Epidermal melanocyte (primary cell): ENCODE measurements around the gene OCEL1.
"Not testable (repeated sequence)": the region's sequence is repeated elsewhere in the genome, so short reads cannot be mapped to it uniquely, and the experiment has no call there.

Experiments
- DNase-seq: peaks from one replicate; pipeline ENCODE4 v3.0.0; 2011; ENCODE audit warnings: low spot score; ENCODE audit not compliant: insufficient read length

OCEL1 gene

DNA sequence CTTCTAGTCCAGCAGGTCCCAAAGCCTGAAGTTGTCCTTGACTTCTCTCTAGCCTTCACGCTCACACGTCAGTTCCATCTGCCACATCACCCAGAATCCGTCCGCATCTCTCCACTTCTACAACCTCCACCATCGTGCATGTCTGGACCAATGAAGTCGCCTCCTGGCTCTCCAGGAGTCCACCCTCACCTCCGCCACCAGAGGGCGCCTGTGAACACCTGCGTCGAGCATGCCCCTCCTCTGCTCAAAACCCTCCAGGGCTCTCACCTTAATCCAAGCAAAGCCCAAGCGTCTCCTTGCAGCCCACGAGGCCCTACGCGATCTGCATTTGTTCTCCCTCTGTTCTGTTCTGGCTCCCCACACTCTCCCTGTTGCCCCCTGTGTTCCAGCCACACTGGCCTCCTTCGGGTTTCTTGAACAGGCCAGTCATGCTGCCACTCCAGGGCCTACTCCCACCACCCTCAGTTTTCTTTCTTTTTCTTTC lies 34.9 kb downstream of the OCEL1 start:
- peak; percentile 84 for DNase-seq

- DNase-seq = no peak
These were observed 36.5 kb downstream of the OCEL1 start for GRCh38 chr19:17262557-17262956.

DNA sequence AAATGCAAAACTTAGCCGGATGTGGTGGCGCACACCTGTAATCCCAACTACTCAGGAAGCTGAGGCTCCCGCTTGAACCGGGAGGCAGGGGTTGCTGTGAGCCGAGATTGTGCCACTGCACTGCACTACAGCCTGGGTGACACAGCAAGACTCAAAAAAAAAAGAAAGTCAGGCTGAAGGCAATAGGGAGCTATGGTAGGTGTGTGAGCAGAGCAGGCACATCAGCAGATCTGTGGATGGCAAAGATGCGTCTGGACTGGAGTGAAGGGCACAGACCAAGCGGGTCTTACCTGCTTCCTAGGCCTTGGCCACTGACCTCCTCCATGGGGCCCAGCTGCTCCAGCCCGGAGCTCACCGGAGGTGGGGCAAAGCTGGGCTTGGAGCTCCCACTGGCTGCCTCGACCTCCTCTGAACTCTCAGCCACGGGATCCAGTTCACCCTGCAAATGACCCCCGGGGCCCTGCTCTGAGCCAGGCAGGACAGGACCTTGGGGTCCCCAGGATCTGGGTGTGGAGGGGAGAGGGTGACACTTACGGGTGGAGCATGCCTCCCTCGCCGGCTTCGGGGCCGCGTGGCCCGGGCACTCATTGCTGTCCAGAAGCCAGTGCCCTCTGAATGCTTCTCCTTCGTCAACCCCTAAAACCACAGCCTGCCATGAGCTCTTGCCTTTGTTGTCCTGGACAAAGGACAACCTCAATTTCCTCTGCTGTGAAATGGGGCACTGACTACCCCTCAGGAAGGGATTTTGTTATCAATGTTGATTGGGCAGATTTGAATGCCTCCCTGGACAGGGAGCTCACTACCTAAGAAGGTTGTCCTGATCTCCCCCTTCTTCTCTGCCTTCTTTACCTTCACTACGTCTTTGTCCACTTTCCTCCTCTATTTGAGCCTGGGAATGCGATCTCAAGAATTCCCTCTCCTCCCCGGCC lies 38.0 kb downstream of the OCEL1 start:
- no peak for DNase-seq

DNA sequence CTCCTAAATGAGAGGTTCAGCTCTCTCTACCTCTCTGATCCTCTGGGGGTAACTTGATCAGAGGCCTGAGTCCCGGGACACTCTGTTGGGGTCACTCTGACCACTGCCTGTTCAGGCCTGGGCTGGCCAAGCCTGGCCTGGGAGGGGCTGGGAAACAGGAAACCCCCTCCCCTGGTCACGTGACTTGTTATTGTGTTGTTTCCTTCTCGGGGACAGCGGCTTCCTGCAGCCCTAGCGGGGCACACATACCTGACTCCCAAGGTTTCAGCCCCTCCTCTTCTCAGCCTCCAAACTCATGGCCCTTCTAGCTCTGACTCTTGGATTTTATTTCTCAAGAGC lies 38.6 kb downstream of the OCEL1 start, which contains the start of gene USHBP1:
TSS of gene USHBP1 (minus strand) at position 105 of the 339 bp plus-strand sequence. CDS start 446 bp downstream, outside the sequence.
- no peak for DNase-seq

DNA sequence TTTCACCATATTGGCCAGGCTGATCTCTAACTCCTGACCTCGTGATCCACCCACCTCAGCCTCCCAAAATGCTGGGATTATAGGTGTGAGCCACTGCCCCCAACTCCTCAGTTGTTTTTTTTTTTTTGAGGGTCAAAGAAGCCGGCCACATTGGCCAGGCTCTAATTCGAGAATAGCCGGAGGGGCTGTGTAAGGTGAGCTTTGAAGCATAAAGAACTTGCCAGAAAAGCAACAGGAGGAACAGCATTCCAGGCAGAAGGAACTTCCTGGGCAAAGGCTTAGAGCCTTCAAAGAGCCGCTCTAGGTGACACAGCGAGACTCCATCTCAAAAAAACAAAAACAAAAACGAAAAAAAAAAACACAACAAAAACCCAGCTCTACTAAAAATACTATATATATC lies 40.0 kb downstream of the OCEL1 start:
- no peak for DNase-seq

- no peak for DNase-seq
These were observed 40.6 kb downstream of the OCEL1 start for GRCh38 chr19:17266589-17266974.

DNA sequence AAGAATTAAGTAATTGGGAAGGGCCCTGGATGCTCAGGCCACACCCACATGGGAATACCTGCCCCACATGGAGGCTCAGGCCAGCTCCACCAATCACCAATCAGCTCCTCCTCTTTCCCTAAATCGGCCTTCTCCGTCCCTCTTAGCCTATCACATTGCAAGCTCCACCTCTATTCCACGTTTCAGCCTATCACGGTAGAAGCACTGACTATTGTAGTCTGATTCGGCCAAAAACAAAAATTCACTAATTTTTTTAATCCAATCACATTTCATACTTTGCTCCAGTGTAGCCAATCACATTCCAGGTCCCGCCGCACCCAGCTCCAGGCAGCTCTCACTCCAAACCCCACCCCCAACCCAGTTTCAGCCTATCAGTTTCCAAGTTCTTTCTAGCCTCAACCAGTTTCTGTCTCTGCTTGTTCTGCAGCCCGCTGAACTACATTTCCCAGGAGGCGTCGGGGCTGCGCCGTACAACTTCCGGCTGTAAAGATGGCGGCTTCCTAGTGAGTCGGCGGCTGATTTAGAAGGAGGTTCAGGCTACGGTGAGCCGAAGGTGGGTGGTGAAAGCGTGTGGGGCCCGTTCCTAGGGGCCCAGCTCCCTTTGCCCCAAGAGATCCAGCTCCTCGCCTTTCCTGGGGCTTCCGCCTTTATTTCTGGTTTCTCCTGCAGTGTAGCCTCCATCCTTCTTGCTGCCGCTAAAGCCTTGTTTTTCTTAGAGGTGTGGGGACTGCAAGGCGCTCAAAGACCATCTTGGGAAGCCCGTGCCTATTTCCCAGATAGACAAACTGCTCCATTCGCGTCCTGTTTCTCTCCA lies 41.2 kb downstream of the OCEL1 start, which contains the start of gene BABAM1:
TSS of gene BABAM1 (plus strand) at position 469 of the 814 bp plus-strand sequence. CDS start 1,364 bp downstream, outside the sequence.
- peak; percentile 100 for DNase-seq

- no peak for DNase-seq
These were observed 42.7 kb downstream of the OCEL1 start for GRCh38 chr19:17268754-17269153.

- not testable (repeated sequence) for DNase-seq
These were observed 48.9 kb downstream of the OCEL1 start for GRCh38 chr19:17274892-17275291.

GRCh38 chr19:17275441-17276175 lies 49.6 kb downstream of the OCEL1 start:
- DNase-seq = no peak
